ENCODE measurements around the gene WDR4.
A peak's percentile ranks its signal among the peaks of the same experiment; 100 is the strongest.
"Not testable (repeated sequence)": the region's sequence is repeated elsewhere in the genome, so short reads cannot be mapped to it uniquely, and the experiment has no call there.

Gene WDR4

DNA sequence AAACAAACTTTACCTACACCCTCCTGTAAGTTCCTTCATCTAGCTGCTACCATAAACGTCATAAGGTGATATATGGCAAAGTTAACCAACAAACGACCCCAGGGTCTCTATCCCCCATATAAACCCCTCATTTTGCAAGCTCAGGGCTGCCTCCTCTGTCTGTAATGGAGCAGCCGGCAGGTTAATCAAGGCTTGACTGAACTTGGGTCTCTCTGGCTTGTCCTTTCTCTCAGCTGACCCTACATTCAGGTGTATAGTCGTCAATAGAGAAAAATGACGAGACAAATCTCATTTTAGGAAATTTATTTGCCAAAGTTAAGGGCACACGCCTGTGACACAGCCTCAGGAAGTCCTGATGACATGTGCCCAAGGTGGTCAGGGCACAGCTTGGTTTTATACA is 67.4 kb downstream of the WDR4 start:
- H3K27me3 ChIP-seq: peaks cover 16% of the 10 kb centered on the region
- H3K27ac ChIP-seq: peak overlapping the region; percentile 49
- TF ChIP-seq, protein P1, sequence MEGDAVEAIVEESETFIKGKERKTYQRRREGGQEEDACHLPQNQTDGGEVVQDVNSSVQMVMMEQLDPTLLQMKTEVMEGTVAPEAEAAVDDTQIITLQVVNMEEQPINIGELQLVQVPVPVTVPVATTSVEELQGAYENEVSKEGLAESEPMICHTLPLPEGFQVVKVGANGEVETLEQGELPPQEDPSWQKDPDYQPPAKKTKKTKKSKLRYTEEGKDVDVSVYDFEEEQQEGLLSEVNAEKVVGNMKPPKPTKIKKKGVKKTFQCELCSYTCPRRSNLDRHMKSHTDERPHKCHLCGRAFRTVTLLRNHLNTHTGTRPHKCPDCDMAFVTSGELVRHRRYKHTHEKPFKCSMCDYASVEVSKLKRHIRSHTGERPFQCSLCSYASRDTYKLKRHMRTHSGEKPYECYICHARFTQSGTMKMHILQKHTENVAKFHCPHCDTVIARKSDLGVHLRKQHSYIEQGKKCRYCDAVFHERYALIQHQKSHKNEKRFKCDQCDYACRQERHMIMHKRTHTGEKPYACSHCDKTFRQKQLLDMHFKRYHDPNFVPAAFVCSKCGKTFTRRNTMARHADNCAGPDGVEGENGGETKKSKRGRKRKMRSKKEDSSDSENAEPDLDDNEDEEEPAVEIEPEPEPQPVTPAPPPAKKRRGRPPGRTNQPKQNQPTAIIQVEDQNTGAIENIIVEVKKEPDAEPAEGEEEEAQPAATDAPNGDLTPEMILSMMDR (IDR thresholded peaks at IDR 0.05): no peak
- no peaks in the 10 kb centered on the region for H3K9me3 ChIP-seq
- H3K4me3 ChIP-seq (ENCODE audit: low read depth in 1 of 2, low read length in 1 of 2): no peak overlapping the region
- H3K4me1 ChIP-seq (ENCODE audit: control insufficient read depth in 1 of 2, insufficient read depth in 1 of 2, low read depth in 1 of 2, low read length in 1 of 2): peaks cover 12 to 17% of the 10 kb centered on the region in 2 experiments
- H3K36me3 ChIP-seq: no peaks in the 10 kb centered on the region

DNA sequence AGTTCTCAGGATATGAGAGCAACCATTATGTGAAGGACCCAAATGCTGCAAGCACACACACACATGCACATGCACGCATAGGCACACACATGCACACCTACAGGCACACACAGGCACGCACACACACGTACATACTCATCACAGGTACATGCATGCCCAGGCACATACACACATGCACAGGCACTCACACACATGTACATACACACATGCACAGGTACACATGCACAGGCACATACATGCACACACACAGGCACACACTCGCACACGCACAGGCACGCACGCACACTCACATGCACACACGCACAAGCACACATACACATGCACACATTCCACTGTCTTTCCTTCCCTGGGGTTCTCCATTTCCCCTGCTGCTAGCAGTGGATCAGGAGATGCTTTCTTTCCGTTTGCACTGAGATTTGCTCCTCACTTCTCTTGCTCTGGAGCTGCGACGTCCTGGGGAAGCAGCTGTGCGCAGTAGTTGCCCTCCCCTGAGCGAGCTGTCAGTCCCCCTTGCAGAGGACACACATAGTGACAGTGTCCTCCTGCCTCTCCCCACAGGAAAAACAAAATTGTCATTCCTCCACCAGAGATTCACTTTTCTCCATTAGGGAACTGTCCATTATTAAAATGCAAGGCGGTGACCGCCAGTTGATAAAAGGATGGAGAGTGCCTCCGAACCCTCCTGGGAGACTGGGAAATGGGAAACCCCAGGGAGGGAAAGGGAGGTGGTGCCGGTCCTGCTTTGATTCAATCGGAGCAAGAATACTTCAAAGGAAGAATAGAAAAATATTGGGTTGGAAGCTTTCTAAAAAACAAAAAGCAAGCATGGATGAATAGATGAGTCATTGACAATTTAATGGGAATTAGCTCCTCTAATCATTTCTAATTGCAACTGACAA is 69.5 kb downstream of the WDR4 start:
- Histone ChIP-seq H3K9me3 (no peaks in the 10 kb centered on the region), H3K36me3 (no peaks in the 10 kb centered on the region), H3K4me1 (ENCODE audit: control insufficient read depth in 1 of 2, insufficient read depth in 1 of 2, low read depth in 1 of 2, low read length in 1 of 2) (peaks cover 20 to 27% of the 10 kb centered on the region in 2 experiments), H3K27ac (no peak overlapping the region), H3K27me3 (peaks cover 16% of the 10 kb centered on the region), H3K4me3 (ENCODE audit: low read depth in 1 of 2, low read length in 1 of 2) (no peak overlapping the region)
- TF ChIP-seq, protein P1 (IDR thresholded peaks at IDR 0.05): no peak

DNA sequence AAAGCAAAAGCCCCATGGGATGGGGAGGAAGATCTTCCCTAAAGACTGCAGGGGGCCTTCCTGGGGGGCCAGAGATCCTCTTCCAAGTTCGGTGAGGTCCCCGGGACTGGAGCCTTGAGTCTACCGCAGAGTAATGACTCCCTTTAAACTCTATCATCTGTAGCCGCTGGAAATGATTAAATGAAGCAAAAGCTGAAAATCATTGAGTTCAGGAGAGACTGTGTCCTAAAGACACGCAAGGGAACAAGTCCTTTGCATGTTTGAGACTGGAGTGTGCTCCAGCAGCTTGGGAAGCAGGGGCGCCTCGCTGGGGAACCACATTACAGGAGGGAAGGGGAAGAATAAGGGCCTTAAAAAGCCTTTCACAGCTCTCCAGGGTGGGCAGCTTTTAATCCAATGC is 70.2 kb downstream of the WDR4 start:
- H3K4me1 ChIP-seq (ENCODE audit: control insufficient read depth in 1 of 2, insufficient read depth in 1 of 2, low read depth in 1 of 2, low read length in 1 of 2): peaks cover 20 to 27% of the 10 kb centered on the region in 2 experiments
- TF ChIP-seq, protein P1 (IDR thresholded peaks at IDR 0.05): no peak
- no peaks in the 10 kb centered on the region for H3K9me3 ChIP-seq
- H3K27me3 ChIP-seq: peaks cover 16% of the 10 kb centered on the region
- H3K27ac ChIP-seq: no peak overlapping the region
- no peak overlapping the region for H3K4me3 ChIP-seq (ENCODE audit: low read depth in 1 of 2, low read length in 1 of 2)
- no peaks in the 10 kb centered on the region for H3K36me3 ChIP-seq

DNA sequence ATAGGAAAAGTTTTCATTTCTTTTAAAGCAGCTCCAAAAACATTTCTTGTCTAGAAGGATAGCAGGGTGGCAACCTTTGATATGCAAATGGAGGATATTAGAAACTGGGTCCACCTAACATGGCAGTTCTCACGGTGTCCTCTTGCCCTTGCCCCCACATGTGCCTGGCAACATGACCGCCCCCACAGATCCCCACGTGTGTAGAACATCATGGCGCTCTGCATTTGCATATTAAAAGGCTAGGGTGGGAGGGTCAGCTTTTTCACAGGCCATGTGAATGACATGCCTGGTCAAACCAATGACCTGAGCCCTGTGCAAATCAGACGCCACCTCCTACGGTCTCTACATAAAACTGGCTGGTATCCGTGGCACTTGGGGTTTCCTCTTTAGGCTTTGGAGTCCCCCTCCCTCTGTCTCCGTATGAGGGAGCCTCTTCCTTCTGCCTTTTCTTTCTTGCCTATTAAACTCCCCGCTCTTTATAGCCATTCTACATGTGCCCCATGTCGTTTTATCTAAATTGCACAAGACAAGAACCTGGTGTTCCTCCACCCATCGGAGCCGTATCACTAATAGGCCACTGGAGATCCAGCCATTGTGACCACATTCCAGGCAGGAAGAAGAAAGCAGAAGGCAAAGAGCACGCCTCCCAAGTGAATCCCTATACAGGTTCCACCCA is 71.3 kb downstream of the WDR4 start:
- Histone ChIP-seq H3K4me3 (ENCODE audit: low read depth in 1 of 2, low read length in 1 of 2) (no peak overlapping the region), H3K9me3 (no peaks in the 10 kb centered on the region), H3K27ac (no peak overlapping the region), H3K27me3 (peaks cover 16% of the 10 kb centered on the region), H3K36me3 (no peaks in the 10 kb centered on the region), H3K4me1 (ENCODE audit: control insufficient read depth in 1 of 2, insufficient read depth in 1 of 2, low read depth in 1 of 2, low read length in 1 of 2) (peaks cover 20 to 27% of the 10 kb centered on the region in 2 experiments)
- TF ChIP-seq, protein P1 (IDR thresholded peaks at IDR 0.05): no peak

DNA sequence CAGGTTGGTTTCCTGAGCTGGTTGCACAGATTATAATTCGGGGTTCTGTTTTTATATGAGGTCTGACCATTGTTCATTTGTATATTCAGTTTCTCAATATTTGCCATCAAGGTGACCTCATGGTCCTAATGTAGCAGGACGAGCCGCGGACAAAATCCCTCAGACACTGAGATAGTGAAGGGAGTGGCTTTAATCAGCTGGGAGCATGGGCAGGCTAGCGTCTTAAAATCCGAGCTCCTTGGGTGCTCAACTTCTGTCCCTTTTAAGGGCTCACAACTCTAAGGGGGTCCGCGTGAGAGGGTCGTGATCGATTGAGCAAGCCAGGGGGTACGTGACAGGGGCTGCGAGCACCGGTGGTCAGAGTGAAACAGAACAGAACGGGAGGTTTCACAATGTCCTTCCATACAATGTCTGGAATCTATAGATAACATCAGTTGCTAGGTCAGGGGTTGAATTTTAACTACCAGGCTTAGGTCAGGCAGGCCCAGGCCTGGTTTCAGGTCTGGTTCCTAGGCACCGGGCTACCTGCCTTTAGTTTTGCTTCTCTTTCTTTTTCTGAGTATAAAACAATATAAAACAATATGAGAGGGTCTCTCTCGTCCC is 71.9 kb downstream of the WDR4 start:
- Histone ChIP-seq H3K27me3 (peaks cover 16% of the 10 kb centered on the region), H3K4me1 (ENCODE audit: control insufficient read depth in 1 of 2, insufficient read depth in 1 of 2, low read depth in 1 of 2, low read length in 1 of 2) (peaks cover 15 to 21% of the 10 kb centered on the region in 2 experiments)
- H3K27ac ChIP-seq; H3K36me3 ChIP-seq; H3K4me3 ChIP-seq (ENCODE audit: low read depth in 1 of 2, low read length in 1 of 2); H3K9me3 ChIP-seq: not testable (repeated sequence)
